ENCODE measurements around the gene SYT2. TPM values are rescaled to one million over a fixed set of nuclear protein-coding genes. Genes with fewer than 3 reads are reported as not detected.
A peak's percentile ranks its signal among the peaks of the same experiment; 100 is the strongest.

SYT2 gene
- total and polyA plus RNA-seq, 10 donors: under 0.01 to 0.14 (median 0.03) TPM; not detected in 3

DNA sequence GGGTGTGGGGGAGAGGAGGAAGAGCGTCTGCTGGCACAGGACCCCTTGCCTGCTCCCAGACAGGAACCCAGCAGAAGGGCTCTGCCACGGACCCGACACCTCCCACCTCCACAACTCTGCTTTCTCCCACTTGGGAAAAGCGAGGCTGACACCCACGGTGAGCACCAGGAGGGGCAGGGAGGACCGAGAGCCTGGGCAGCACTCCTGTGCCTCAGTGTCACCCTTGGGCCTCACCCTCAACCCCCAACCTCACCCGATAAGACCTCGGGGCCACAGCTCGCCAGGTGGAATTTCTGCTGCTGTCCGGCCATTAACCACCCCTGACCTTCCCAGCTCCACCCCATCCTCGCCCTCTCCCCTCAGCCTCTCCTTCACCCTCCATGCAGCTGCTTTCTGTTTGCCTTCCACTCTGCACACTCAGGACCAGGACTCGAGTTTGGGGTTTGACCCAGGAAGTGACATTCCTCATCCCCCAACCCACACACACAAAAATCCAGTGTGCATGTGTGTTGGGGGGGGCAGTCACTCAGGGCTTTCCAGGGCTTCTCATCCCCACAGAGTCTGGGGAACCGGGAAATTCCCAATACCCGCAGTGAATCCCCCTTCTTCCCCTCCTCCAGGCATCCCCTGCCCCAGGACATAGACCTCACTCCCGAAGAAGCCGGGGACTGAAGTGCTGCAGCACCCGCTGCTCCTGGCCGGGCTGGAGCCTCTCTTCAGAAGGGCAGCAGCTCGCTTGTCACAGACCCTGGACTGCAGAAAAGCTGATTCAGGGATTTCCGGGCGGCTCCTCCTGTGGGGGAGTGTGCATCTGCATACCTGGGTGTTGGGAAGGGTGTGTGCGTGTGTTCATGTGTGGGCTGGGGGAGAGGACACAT, 65.8 kb downstream of the SYT2 start:
- H3K4me1 ChIP-seq: peaks cover 19 to 33% (median 24%) of the 10 kb centered on the region in 6 donors
- 10 to 14% (median 11%) methylated on average over 20 to 22 of the region's 22 CpGs for WGBS, 5 donors
- H3K36me3 ChIP-seq: no peaks in the 10 kb centered on the region
- H3K9me3 ChIP-seq: no peaks in the 10 kb centered on the region
- intact Hi-C loops (cut with DNase I; ENCODE audit: low total_unique reads): no loop called here
- TF ChIP-seq POLR2A (IDR thresholded peaks at IDR 0.05) (no peak), POLR2AphosphoS5 (IDR thresholded peaks at IDR 0.05) (no peak)
- TF ChIP-seq, protein P1, sequence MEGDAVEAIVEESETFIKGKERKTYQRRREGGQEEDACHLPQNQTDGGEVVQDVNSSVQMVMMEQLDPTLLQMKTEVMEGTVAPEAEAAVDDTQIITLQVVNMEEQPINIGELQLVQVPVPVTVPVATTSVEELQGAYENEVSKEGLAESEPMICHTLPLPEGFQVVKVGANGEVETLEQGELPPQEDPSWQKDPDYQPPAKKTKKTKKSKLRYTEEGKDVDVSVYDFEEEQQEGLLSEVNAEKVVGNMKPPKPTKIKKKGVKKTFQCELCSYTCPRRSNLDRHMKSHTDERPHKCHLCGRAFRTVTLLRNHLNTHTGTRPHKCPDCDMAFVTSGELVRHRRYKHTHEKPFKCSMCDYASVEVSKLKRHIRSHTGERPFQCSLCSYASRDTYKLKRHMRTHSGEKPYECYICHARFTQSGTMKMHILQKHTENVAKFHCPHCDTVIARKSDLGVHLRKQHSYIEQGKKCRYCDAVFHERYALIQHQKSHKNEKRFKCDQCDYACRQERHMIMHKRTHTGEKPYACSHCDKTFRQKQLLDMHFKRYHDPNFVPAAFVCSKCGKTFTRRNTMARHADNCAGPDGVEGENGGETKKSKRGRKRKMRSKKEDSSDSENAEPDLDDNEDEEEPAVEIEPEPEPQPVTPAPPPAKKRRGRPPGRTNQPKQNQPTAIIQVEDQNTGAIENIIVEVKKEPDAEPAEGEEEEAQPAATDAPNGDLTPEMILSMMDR (IDR thresholded peaks at IDR 0.05 in 8 of 11, conservative IDR thresholded peaks at IDR 0.05 in 3 of 11): no peak
- DNase-seq: no peak
- no peak overlapping the region for H3K27ac ChIP-seq
- peak overlapping the region in 2 of 8 donors; percentile 24 to 64 for H3K4me3 ChIP-seq
- H3K27me3 ChIP-seq (replicated peaks in 1 of 7): peaks cover 0 to 91% (median 49%) of the 10 kb centered on the region in 7 donors

GRCh38 chr1:202643397-202644218, 66.6 kb downstream of the SYT2 start:
- peak overlapping the region in 7 of 8 donors; percentile 7 to 64 (median 28) for H3K4me3 ChIP-seq
- H3K9me3 ChIP-seq: no peaks in the 10 kb centered on the region
- H3K4me1 ChIP-seq: peaks cover 19 to 33% (median 24%) of the 10 kb centered on the region in 6 donors
- H3K27ac ChIP-seq: no peak overlapping the region
- WGBS, 5 donors: 1 to 3% (median 2%) methylated on average over 44 to 55 of the region's 55 CpGs
- no peaks in the 10 kb centered on the region for H3K36me3 ChIP-seq
- TF ChIP-seq, protein P1 (IDR thresholded peaks at IDR 0.05 in 8 of 11, conservative IDR thresholded peaks at IDR 0.05 in 3 of 11): no peak
- no peak for TF ChIP-seq POLR2A (IDR thresholded peaks at IDR 0.05)
- TF ChIP-seq POLR2AphosphoS5 (IDR thresholded peaks at IDR 0.05): no peak
- intact Hi-C loops (cut with DNase I; ENCODE audit: low total_unique reads): no loop called here
- no peak for DNase-seq
- H3K27me3 ChIP-seq (replicated peaks in 1 of 7): peaks cover 0 to 94% (median 52%) of the 10 kb centered on the region in 7 donors

DNA sequence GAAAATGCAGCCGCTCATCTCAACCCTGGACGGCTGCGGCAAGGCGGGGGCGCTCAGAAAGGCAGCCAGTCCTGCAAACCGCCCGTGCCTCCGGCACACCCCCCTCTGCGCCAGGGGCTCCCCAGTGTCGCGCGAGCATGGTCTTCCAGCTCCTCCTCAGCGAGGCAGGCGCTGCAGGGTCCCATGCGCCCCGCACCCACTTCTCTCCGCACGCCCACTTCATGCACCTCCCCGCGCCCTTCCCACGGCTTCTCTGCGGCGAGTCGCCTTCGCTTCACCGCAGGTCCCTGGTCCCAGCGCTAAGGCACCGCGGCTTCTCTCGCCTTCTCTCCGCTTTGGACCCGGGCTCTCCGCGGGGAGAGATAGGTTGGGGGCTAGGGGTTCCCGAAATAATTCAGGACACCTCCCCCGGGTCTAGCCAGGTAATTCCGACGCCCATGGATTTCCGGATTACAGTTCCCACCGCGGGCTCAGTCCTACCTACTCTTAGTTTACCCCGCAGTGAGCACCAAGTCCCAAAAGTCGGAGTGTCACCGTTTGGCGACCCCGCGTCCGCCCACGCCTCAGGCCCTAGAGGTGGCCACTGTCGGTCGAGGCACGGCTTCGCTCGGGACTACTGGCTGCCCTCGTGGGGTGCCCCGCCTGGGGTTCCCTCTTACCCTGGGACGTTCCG, 67.5 kb downstream of the SYT2 start:
- H3K27ac ChIP-seq: no peak overlapping the region
- WGBS, 5 donors: 1 to 2% (median 2%) methylated on average over 33 to 58 of the region's 58 CpGs
- no peak for TF ChIP-seq POLR2AphosphoS5 (IDR thresholded peaks at IDR 0.05)
- no peak for TF ChIP-seq POLR2A (IDR thresholded peaks at IDR 0.05)
- TF ChIP-seq, protein P1 (IDR thresholded peaks at IDR 0.05 in 8 of 11, conservative IDR thresholded peaks at IDR 0.05 in 3 of 11): no peak
- intact Hi-C loops (cut with DNase I; ENCODE audit: low total_unique reads): no loop called here
- no peaks in the 10 kb centered on the region for H3K36me3 ChIP-seq
- DNase-seq: no peak
- peaks cover 0 to 100% (median 52%) of the 10 kb centered on the region in 7 donors for H3K27me3 ChIP-seq (replicated peaks in 1 of 7)
- peak overlapping the region in 7 of 8 donors; percentile 4 to 64 (median 28) for H3K4me3 ChIP-seq
- H3K4me1 ChIP-seq: peaks cover 19 to 33% (median 24%) of the 10 kb centered on the region in 6 donors
- H3K9me3 ChIP-seq: no peaks in the 10 kb centered on the region

Data from spleen (tissue), 11 donors.